Nephron progenitor cell (in vitro differentiated cells): ENCODE data around the gene MGAT3.

Source experiments
- DNase-seq: peaks from one replicate; pipeline ENCODE4 v3.0.0; 2021
- H3K27ac Mint-ChIP-seq: 2 replicates; pipeline ENCODE4 v1.8.0; 2021; ENCODE audit warnings: mild to moderate bottlenecking, moderate library complexity, mixed read lengths
- H3K27me3 Mint-ChIP-seq: 2 replicates; pipeline ENCODE4 v1.8.0; 2021; ENCODE audit warnings: mild to moderate bottlenecking, low read depth, mixed read lengths; ENCODE audit not compliant: poor library complexity
- H3K36me3 Mint-ChIP-seq: 2 replicates; pipeline ENCODE4 v1.8.0; 2021; ENCODE audit warnings: low read depth, mixed read lengths
- H3K4me1 Mint-ChIP-seq: 2 replicates; pipeline ENCODE4 v1.8.0; 2021; ENCODE audit warnings: mixed read lengths
- H3K4me3 Mint-ChIP-seq: 2 replicates; pipeline ENCODE4 v1.8.0; 2021; ENCODE audit warnings: mild to moderate bottlenecking, moderate library complexity, mixed read lengths
- H3K9me3 Mint-ChIP-seq: 2 replicates; pipeline ENCODE4 v1.8.0; 2021; ENCODE audit warnings: mild to moderate bottlenecking, moderate library complexity, mixed read lengths
- CTCF ChIP-seq: fragments of 200-600 bp; sonication (generic); IDR thresholded peaks from 2 replicates; pipeline ENCODE4 v1.5.0; 2021; ENCODE audit warnings: antibody characterized with exemption

MGAT3 gene

GRCh38 chr22:39449708-39450107 lies 7.1 kb upstream of the MGAT3 start:
- Mint-ChIP-seq H3K27me3 (peaks cover 9% of the 10 kb centered on the region), H3K36me3 (no peaks in the 10 kb centered on the region), H3K4me3 (no peak overlapping the region), H3K4me1 (peaks cover 55% of the 10 kb centered on the region), H3K27ac (no peak overlapping the region), H3K9me3 (no peaks in the 10 kb centered on the region)
- DNase-seq = no peak
- no peak for TF ChIP-seq CTCF

GRCh38 chr22:39450258-39450955 lies 6.4 kb upstream of the MGAT3 start:
- no peaks in the 10 kb centered on the region for H3K9me3 Mint-ChIP-seq
- TF ChIP-seq CTCF = no peak
- DNase-seq = no peak
- peaks cover 56% of the 10 kb centered on the region for H3K4me1 Mint-ChIP-seq
- H3K27ac Mint-ChIP-seq = no peak overlapping the region
- no peaks in the 10 kb centered on the region for H3K36me3 Mint-ChIP-seq
- H3K27me3 Mint-ChIP-seq = peaks cover 8% of the 10 kb centered on the region
- H3K4me3 Mint-ChIP-seq = no peak overlapping the region

- peaks cover 49% of the 10 kb centered on the region for H3K4me1 Mint-ChIP-seq
- H3K36me3 Mint-ChIP-seq = no peaks in the 10 kb centered on the region
- H3K4me3 Mint-ChIP-seq = no peak overlapping the region
- DNase-seq = no peak
- H3K27me3 Mint-ChIP-seq = peaks cover 8% of the 10 kb centered on the region
- TF ChIP-seq CTCF = no peak
- no peaks in the 10 kb centered on the region for H3K9me3 Mint-ChIP-seq
- H3K27ac Mint-ChIP-seq = no peak overlapping the region
These were observed 4.1 kb upstream of the MGAT3 start for GRCh38 chr22:39452740-39453040.

- H3K27ac Mint-ChIP-seq = peak overlapping the region; percentile 54
- H3K4me1 Mint-ChIP-seq = peaks cover 49% of the 10 kb centered on the region
- H3K9me3 Mint-ChIP-seq = no peaks in the 10 kb centered on the region
- TF ChIP-seq CTCF = no peak
- H3K27me3 Mint-ChIP-seq = peaks cover 13% of the 10 kb centered on the region
- no peaks in the 10 kb centered on the region for H3K36me3 Mint-ChIP-seq
- H3K4me3 Mint-ChIP-seq = peak overlapping the region; percentile 45
- no peak for DNase-seq
These were observed 2.9 kb upstream of the MGAT3 start for GRCh38 chr22:39453765-39454378.

GRCh38 chr22:39454385-39454871 lies 2.4 kb upstream of the MGAT3 start:
- H3K27me3 Mint-ChIP-seq = peaks cover 13% of the 10 kb centered on the region
- H3K4me1 Mint-ChIP-seq = peaks cover 48% of the 10 kb centered on the region
- peak overlapping the region; percentile 48 for H3K4me3 Mint-ChIP-seq
- H3K27ac Mint-ChIP-seq = no peak overlapping the region
- no peaks in the 10 kb centered on the region for H3K36me3 Mint-ChIP-seq
- H3K9me3 Mint-ChIP-seq = no peaks in the 10 kb centered on the region
- DNase-seq = no peak
- no peak for TF ChIP-seq CTCF

GRCh38 chr22:39457198-39457555 lies 365 bp downstream of the MGAT3 start:
- DNase-seq = peak; percentile 54
- TF ChIP-seq CTCF = no peak
- H3K4me3 Mint-ChIP-seq = no peak overlapping the region
- H3K27me3 Mint-ChIP-seq = peaks cover 10% of the 10 kb centered on the region
- no peaks in the 10 kb centered on the region for H3K9me3 Mint-ChIP-seq
- peaks cover 60% of the 10 kb centered on the region for H3K4me1 Mint-ChIP-seq
- H3K27ac Mint-ChIP-seq = no peak overlapping the region
- H3K36me3 Mint-ChIP-seq = no peaks in the 10 kb centered on the region
